SU-DHL-6 (cell line): ENCODE results near the gene HS3ST3A1.

Source experiments
- H2AFZ ChIP-seq: fragments of 200-600 bp; sonication (generic); 2 replicates; pipeline ENCODE4 v1.6.1; 2014; ENCODE audit warnings: low read depth, mild to moderate bottlenecking, moderate library complexity, mixed read lengths, antibody characterized with exemption, low read length; ENCODE audit not compliant: severe bottlenecking
- H3F3A ChIP-seq: fragments of 200-600 bp; shearing (Covaris generic); 2 replicates; pipeline ENCODE4 v1.6.0; 2016; ENCODE audit warnings: antibody characterized with exemption, mild to moderate bottlenecking; ENCODE audit not compliant: insufficient read depth
- H3K27ac ChIP-seq: fragments of 200-600 bp; sonication (generic); 2 replicates; pipeline ENCODE4 v1.5.1; 2016; ENCODE audit warnings: low read depth, mild to moderate bottlenecking, low read length, moderate library complexity, mixed read lengths
- H3K27me3 ChIP-seq: fragments of 200-600 bp; sonication (generic), shearing (Covaris generic); 2 replicates; pipeline ENCODE4 v1.6.0; 2014; ENCODE audit warnings: mild to moderate bottlenecking, low read length
- H3K36me3 ChIP-seq: fragments of 200-600 bp; sonication (generic); 2 replicates; pipeline ENCODE4 v1.6.1; 2014; ENCODE audit warnings: mild to moderate bottlenecking, low read length, mixed read lengths
- H3K4me2 ChIP-seq: fragments of 300-600, 200-600 bp; shearing (Covaris generic), sonication (generic); 2 replicates; pipeline ENCODE4 v1.6.0; 2014; ENCODE audit warnings: low read length, low read depth, mild to moderate bottlenecking; ENCODE audit not compliant: poor library complexity, severe bottlenecking
- H3K4me3 ChIP-seq: fragments of 200-600 bp; sonication (generic); 2 replicates; pipeline ENCODE4 v1.5.1; 2014; ENCODE audit warnings: antibody characterized with exemption, low read length, mild to moderate bottlenecking, mixed read lengths; ENCODE audit not compliant: insufficient read depth, poor library complexity, severe bottlenecking
- H3K79me2 ChIP-seq: fragments of 200-600 bp; sonication (generic); 2 replicates; pipeline ENCODE4 v1.6.1; 2014; ENCODE audit warnings: mild to moderate bottlenecking, low read length, moderate library complexity; ENCODE audit not compliant: insufficient read depth
- H3K9ac ChIP-seq: fragments of 200-600 bp; sonication (generic); 2 replicates; pipeline ENCODE4 v1.7.0; 2014; ENCODE audit warnings: mild to moderate bottlenecking, low read length
- H3K9me2 ChIP-seq: fragments of 200-600 bp; sonication (generic); replicated peaks from 2 replicates; pipeline ENCODE4 v1.6.1; 2014; ENCODE audit warnings: low read length; ENCODE audit not compliant: insufficient read depth
- H3K9me3 ChIP-seq: fragments of 200-600 bp; sonication (generic); 2 replicates; pipeline ENCODE4 v1.6.1; 2014; ENCODE audit warnings: low read length, mixed read lengths; ENCODE audit not compliant: insufficient read depth
- H4K20me1 ChIP-seq: fragments of 200-600 bp; sonication (generic); 2 replicates; pipeline ENCODE4 v1.6.1; 2014; ENCODE audit warnings: low read depth, mild to moderate bottlenecking, antibody characterized with exemption, low read length, moderate library complexity, mixed read lengths
- CTCF ChIP-seq: fragments of 200-600 bp; sonication (generic); IDR thresholded peaks from one replicate; pipeline ENCODE4 v1.5.1; 2017; ENCODE audit warnings: antibody characterized with exemption, mild to moderate bottlenecking, low read length, moderate library complexity; ENCODE audit not compliant: insufficient read depth, poor library complexity, severe bottlenecking
- EZH2phosphoT487 ChIP-seq: fragments of 200-600 bp; sonication (generic), shearing (Covaris generic); conservative IDR thresholded peaks from 2 replicates; pipeline ENCODE4 v1.6.1; 2018; ENCODE audit warnings: mild to moderate bottlenecking, antibody characterized with exemption, low read length, moderate library complexity, mixed read lengths

The HS3ST3A1 gene

GRCh38 chr17:13484020-13484419 lies 117.7 kb downstream of the HS3ST3A1 start:
- Histone ChIP-seq H3K4me3 (no peak overlapping the region), H3F3A (no peaks in the 10 kb centered on the region), H3K27ac (no peak overlapping the region), H2AFZ (no peak overlapping the region), H3K9me2 (no peaks in the 10 kb centered on the region), H3K4me2 (no peak overlapping the region), H3K79me2 (no peaks in the 10 kb centered on the region), H3K9ac (no peak overlapping the region), H3K9me3 (0 out of 2 replicates have a peak, but pooled peaks cover 5% of the 10 kb centered on the region), H3K27me3 (no peaks in the 10 kb centered on the region), H3K36me3 (no peaks in the 10 kb centered on the region), H4K20me1 (no peaks in the 10 kb centered on the region)
- TF ChIP-seq EZH2phosphoT487 (no peak), CTCF (no peak)

GRCh38 chr17:13480877-13481276 lies 120.9 kb downstream of the HS3ST3A1 start:
- Histone ChIP-seq H3K36me3 (no peaks in the 10 kb centered on the region), H4K20me1 (no peaks in the 10 kb centered on the region), H2AFZ (no peak overlapping the region), H3K4me2 (no peak overlapping the region), H3K9ac (no peak overlapping the region), H3K9me2 (no peaks in the 10 kb centered on the region), H3K4me3 (no peak overlapping the region), H3K79me2 (no peaks in the 10 kb centered on the region), H3F3A (no peaks in the 10 kb centered on the region), H3K27ac (no peak overlapping the region), H3K27me3 (no peaks in the 10 kb centered on the region), H3K9me3 (0 out of 2 replicates have a peak, but pooled peaks cover 5% of the 10 kb centered on the region)
- no peak for TF ChIP-seq CTCF
- TF ChIP-seq EZH2phosphoT487, result no peak

- H3K27ac ChIP-seq, result no peak overlapping the region
- H3K36me3 ChIP-seq, result no peaks in the 10 kb centered on the region
- no peaks in the 10 kb centered on the region for H3K79me2 ChIP-seq
- H3K27me3 ChIP-seq, result no peaks in the 10 kb centered on the region
- H3K9ac ChIP-seq, result no peak overlapping the region
- no peaks in the 10 kb centered on the region for H3F3A ChIP-seq
- H3K4me3 ChIP-seq, result no peak overlapping the region
- no peaks in the 10 kb centered on the region for H3K9me2 ChIP-seq
- no peaks in the 10 kb centered on the region for H3K9me3 ChIP-seq
- no peaks in the 10 kb centered on the region for H4K20me1 ChIP-seq
- no peak overlapping the region for H3K4me2 ChIP-seq
- no peak overlapping the region for H2AFZ ChIP-seq
- TF ChIP-seq EZH2phosphoT487, result no peak
- no peak for TF ChIP-seq CTCF
Measured at GRCh38 chr17:13478326-13478830, 123.4 kb downstream of the HS3ST3A1 start.
